KBM-7 (cell line): ENCODE measurements around the gene CRIP1.

ENCODE experiments used
- DNase-seq: peaks from one replicate; pipeline ENCODE4 v3.0.0-alpha.2; 2015
- in situ Hi-C: fragments of 300-500 bp; cut with MboI; formaldehyde crosslinking; loops from 2 replicates; pipeline ENCODE4 v1.14.3; 2020; ENCODE audit warnings: low sequenced_read_pairs, low pct_unique_long_range_greater_than_20kb, mixed read lengths

Gene CRIP1

GRCh38 chr14:105487986-105488777, 1.5 kb downstream of the CRIP1 start:
- DNase-seq, result no peak
- in situ Hi-C loops, result no loop called here

- DNase-seq, result no peak
- in situ Hi-C loops, result no loop called here
Observed at GRCh38 chr14:105488781-105489541, 2.3 kb downstream of the CRIP1 start.

- peak; percentile 92 for DNase-seq
- in situ Hi-C loops, result no loop called here
Observed at GRCh38 chr14:105489542-105490266, 3.0 kb downstream of the CRIP1 start.

GRCh38 chr14:105490267-105490571, 3.5 kb downstream of the CRIP1 start:
- in situ Hi-C loops, result no loop called here

GRCh38 chr14:105490572-105491365, 4.1 kb downstream of the CRIP1 start, which contains the start of gene TEDC1:
TEDC1 (plus strand) TSS chr14:105491246; CDS start chr14:105491376, 130 bp downstream.
- DNase-seq, result peak; percentile 100
- in situ Hi-C loops, result no loop called here

More at GRCh38 chr14:105490267-105490571, 3.5 kb downstream of the CRIP1 start:
- DNase-seq, result no peak

- DNase-seq, result peak; percentile 78
- in situ Hi-C loops, result no loop called here
Observed at GRCh38 chr14:105491366-105491973, 4.8 kb downstream of the CRIP1 start.

- in situ Hi-C loops, result no loop called here
- no peak for DNase-seq
Observed at GRCh38 chr14:105492031-105492970, 5.6 kb downstream of the CRIP1 start.

- no peak for DNase-seq
- in situ Hi-C loops, result no loop called here
Observed at GRCh38 chr14:105492971-105493871, 6.5 kb downstream of the CRIP1 start.

GRCh38 chr14:105493921-105494605, 7.4 kb downstream of the CRIP1 start:
- in situ Hi-C loops, result no loop called here
- no peak for DNase-seq

GRCh38 chr14:105494606-105494929, 7.9 kb downstream of the CRIP1 start:
- in situ Hi-C loops, result no loop called here
- no peak for DNase-seq

GRCh38 chr14:105495101-105495989, 8.7 kb downstream of the CRIP1 start:
- in situ Hi-C loops, result no loop called here
- no peak for DNase-seq

- no peak for DNase-seq
Observed at GRCh38 chr14:105495990-105496830, 9.5 kb downstream of the CRIP1 start.

GRCh38 chr14:105496831-105497591, 10.3 kb downstream of the CRIP1 start:
- DNase-seq, result no peak
- in situ Hi-C loops, result no loop called here

More at GRCh38 chr14:105495990-105496830, 9.5 kb downstream of the CRIP1 start:
- in situ Hi-C loops, result no loop called here
